GM12874 (cell line): Measurements from ENCODE around the gene NFIA.

Experiments
- TF ChIP-seq, protein P1 (sequence below): IDR thresholded peaks from 2 replicates; pipeline ENCODE4 v1.5.1; 2011; ENCODE audit warnings: low read depth, mild to moderate bottlenecking, control low read depth, low read length, moderate library complexity; ENCODE audit not compliant: insufficient read depth

The NFIA gene

DNA sequence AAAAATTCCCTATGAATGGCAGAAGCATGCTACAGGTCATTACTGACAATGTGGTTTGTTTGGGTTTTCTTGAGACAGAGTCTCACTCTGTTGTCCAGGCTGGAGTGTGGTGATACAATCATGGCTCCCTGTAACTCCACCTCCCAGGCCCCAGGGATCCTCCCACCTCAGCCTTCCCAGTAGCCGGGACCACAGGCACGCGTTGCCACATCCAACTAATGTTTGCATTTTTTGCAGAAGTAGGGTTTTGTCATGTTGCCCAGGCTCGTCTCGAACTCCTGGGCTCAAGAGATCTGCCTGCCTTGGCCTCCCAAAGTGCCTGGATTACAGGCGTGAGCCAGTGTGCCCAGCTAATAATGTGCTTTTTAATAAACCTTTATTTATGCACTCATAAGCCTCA, 259.1 kb downstream of the NFIA start:
- TF ChIP-seq, protein P1, sequence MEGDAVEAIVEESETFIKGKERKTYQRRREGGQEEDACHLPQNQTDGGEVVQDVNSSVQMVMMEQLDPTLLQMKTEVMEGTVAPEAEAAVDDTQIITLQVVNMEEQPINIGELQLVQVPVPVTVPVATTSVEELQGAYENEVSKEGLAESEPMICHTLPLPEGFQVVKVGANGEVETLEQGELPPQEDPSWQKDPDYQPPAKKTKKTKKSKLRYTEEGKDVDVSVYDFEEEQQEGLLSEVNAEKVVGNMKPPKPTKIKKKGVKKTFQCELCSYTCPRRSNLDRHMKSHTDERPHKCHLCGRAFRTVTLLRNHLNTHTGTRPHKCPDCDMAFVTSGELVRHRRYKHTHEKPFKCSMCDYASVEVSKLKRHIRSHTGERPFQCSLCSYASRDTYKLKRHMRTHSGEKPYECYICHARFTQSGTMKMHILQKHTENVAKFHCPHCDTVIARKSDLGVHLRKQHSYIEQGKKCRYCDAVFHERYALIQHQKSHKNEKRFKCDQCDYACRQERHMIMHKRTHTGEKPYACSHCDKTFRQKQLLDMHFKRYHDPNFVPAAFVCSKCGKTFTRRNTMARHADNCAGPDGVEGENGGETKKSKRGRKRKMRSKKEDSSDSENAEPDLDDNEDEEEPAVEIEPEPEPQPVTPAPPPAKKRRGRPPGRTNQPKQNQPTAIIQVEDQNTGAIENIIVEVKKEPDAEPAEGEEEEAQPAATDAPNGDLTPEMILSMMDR, result no peak

DNA sequence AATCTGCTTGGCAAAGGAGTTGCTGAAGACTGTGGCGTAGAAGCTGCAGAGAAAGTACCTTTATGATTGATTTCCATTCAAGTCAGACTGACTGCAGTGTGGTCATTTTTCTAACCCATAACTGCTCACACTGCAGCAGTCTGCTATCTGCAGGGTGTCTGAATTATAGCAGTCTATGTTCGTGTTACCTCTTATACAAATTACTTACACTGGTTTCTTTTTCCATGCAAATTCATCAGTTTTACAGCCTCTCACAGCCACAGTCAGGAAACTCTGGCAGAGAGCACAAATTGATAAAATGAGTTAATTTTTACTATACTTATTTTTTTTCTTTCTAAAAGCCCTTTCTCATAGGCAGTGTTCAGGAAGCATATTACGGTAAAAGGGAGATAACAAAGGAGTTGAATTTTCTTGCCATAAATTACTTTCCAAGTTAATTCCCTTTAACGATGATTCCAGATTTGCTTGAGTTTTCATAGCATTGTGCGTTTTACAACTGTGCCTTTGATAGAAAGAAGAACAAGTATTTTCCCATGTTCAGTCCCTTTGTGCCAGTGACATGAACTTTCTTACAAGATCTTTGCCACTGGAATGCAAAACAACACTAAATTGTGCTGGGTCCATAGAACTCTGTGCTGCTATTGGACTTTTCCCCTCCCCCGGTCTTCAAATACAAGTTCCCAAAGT, 261.5 kb downstream of the NFIA start:
- TF ChIP-seq, protein P1, result no peak

DNA sequence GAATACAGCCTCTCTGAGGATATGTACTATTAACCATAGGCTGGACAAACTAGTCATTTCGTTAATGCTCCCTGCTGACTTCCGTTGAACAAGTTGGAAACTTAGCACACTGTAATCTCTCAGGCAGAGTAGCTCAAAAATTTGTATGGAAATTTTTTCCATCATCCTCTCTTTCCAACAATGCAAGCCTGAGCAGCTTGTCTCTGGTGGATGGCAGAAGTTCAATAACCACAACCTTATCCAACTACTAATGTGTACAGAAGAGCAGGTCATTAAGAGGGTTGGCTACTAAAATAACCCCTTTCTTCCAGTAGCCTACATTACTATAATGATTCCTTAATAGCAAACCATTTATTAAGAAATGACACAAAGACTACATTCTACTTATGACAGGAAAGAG, 262.3 kb downstream of the NFIA start:
- TF ChIP-seq, protein P1, result no peak

DNA sequence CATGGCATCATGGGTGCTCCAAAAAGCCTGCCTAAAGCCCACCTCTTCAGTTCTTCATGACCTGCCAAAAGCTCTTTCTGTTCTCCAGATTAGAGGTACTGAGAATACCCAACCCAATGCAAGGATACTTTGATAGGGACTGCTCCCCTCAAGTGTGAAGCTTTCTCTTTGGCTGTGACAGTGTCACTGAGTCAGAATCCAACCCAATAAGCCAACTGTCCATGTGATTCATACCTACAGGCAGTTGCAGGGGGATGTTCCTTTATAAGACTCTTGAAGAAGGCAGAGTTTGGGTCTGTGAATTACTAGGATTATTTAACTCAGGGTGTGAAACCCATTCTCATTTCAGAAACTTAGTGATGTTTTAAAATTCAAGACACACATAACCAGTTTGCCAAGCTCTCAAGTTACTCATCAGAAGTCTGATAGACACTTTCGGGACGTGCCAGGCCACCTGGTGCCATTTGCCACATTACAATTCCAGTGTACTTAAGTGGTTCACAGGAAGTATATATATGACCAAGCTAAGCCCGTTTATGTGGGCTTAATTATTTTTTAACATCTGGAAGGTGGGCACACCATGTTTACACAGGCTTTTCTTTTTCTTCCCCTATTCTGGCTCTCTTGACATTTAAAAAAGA, 265.8 kb downstream of the NFIA start:
- TF ChIP-seq, protein P1, result no peak

DNA sequence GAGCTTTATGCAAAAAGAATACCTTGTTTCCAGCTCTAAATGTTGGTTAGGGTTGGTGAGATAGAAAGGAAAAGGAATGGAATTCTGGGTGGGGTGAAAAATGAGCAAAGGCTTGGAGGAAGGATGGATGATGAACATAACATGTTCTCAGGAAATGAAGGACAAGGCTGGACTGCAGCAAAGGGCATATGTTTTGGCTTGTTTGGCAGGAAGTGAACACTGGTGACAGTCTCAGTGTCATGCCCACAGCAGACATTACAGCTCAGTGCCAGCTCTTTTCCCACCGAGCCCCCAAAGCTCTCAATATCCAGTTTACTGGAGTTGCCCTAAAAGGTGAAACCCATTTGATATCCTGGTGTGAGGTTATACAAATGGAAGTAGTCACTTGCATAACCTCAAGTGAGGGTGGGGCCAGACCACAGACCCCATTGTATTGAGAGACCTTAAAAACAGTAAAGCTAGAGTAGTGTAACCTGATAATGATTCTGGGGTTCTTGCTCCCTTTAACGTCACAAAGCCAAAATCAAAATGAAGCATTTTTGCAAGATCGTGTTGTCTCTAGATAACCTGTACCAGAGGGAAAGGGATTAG, 270.6 kb downstream of the NFIA start:
- TF ChIP-seq, protein P1, result no peak

DNA sequence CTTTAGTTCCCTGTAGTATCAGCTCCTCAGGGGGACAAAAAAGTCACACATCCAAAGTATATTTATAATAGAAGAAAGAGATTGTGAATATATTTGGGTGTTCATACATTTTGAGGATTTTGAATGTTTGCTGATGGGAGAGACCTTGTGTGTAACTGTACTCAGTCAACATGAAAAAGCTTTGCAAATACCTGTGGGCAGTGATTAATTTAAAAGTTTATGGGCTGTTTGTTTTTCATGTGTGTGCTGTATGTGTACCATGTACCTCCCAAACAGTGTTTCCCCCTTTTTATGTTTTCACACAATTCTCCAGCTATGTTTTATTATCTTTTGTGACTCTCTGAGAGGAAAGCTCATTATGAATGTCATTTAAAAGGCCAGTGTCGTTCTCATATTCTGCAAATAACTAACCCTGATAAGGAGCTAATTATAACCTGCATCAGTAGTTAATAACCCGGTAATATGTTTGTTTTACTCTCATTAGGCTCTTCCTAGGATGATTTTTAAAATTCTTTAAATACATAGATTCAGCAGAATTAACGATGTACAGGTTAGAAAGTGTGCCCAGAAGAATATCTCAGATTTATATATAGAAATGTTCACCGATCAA, 271.5 kb downstream of the NFIA start:
- TF ChIP-seq, protein P1, result no peak

DNA sequence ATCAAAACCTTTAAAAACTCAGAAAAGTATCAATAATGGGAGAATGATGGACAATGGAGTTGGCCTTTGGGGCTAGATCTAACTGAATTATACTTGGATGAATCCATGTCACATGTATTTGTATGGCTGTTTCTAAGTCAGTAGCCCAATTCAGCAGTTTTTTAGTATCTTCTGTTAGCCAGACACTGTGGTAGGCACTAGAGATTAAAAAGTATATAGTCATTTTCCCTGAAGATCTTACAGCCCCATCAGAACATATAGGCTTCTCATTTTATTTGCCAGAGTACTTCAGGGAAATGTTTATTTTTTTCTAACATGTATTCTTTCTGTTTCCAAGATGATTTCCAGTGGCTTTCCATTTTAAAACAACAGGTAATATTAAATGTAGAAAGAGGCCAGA, 273.7 kb downstream of the NFIA start:
- TF ChIP-seq, protein P1, result no peak
